Measurements from ENCODE around the gene COMMD1. TPM values are rescaled to one million over a fixed set of nuclear protein-coding genes. Genes with fewer than 3 reads are reported as not detected.

The COMMD1 gene
- total and polyA plus RNA-seq, 2 donors (not counting 3 experiments of a cell fraction or from before 2014, with no cell fraction given) = 39.5 to 57.1 TPM

DNA sequence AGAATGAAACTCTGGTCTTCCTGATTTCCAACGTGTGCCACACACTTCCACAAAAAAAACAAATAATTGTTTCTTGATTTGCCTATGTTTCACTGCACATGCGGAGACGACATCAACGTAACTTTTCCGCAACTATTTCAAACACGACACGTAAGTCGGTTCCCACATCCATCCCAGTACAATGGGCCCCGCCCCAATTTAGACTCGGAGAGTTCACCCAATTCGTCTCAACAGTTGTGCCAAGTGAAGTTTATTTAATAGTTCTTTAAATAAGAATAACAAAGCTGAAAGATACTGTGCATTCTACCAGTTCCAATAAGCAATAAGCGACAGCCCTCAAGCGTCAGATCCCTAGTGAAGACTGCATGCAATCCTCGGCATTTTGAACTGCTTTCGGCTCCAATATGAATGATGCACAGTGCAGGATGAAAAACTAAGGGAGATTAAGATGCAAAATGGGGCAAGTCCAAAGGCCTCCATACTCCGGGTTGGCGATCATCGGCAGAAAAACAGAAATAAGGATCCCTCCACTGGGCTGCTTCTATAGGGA, 17.7 kb upstream of the COMMD1 start:
- dilution Hi-C loops (cut with MboI; ENCODE audit: extremely low pct_ligation_motif_present, low sequenced_read_pairs) = no loop called here

More for the DNA sequence above, 17.7 kb upstream of the COMMD1 start:
- Histone ChIP-seq H3K4me1 (ENCODE audit: control insufficient read depth, extremely low read depth, insufficient read depth, low read length) (peaks cover 11% of the 10 kb centered on the region), H3K9me1 (replicated peaks; ENCODE audit: control insufficient read depth, extremely low read depth, insufficient read depth, low read length) (no peaks in the 10 kb centered on the region), H3K4me2 (ENCODE audit: insufficient read depth, low read length) (peak overlapping the region; percentile 94), H3K9ac (replicated peaks; ENCODE audit: extremely low read depth, insufficient read depth, low read length) (peak overlapping the region; percentile 95), H4K20me1 (replicated peaks; ENCODE audit: control insufficient read depth, extremely low read depth, insufficient read depth, low read length) (no peaks in the 10 kb centered on the region), H3K4me3 (replicated peaks in 1 of 3; ENCODE audit: insufficient read depth in 1 of 3, low read depth in 1 of 3, low read length in 3 of 3) (peak overlapping the region; percentile 91 to 98 (median 95)), H3K36me3 (ENCODE audit: control insufficient read depth in 2 of 2, extremely low read depth in 1 of 2, insufficient read depth in 2 of 2, low read length in 2 of 2) (peaks cover 6 to 7% of the 10 kb centered on the region in 2 experiments), H3K27ac (ENCODE audit: insufficient read depth, low read depth, low read length) (peak overlapping the region; percentile 74), H3K79me2 (ENCODE audit: control insufficient read depth, insufficient read depth, low read length) (peaks cover 52% of the 10 kb centered on the region), H3K27me3 (ENCODE audit: control insufficient read depth in 2 of 2, insufficient read depth in 2 of 2, low read length in 2 of 2) (no peaks in the 10 kb centered on the region), H3K9me3 (replicated peaks; ENCODE audit: control insufficient read depth, insufficient read depth, low read length) (no peaks in the 10 kb centered on the region), H2AFZ (ENCODE audit: low read depth, low read length) (peak overlapping the region; percentile 61)
- no TSS peak for BruUV-seq (replicated peaks)
- no peak for TF ChIP-seq FOS (IDR thresholded peaks at IDR 0.05; ENCODE audit: borderline replicate concordance, insufficient read depth, low read length)
- TF ChIP-seq JUN (IDR thresholded peaks at IDR 0.05; ENCODE audit: borderline replicate concordance, insufficient read depth, insufficient read length, low read depth) = no peak
- TF ChIP-seq EZH2 (IDR thresholded peaks at IDR 0.05; ENCODE audit: borderline replicate concordance, low read depth, low read length, severe bottlenecking) = no peak
- TF ChIP-seq MYC (IDR thresholded peaks at IDR 0.05; ENCODE audit: low read depth, low read length) = no peak
- TF ChIP-seq MAX (IDR thresholded peaks at IDR 0.05; ENCODE audit: insufficient read depth, insufficient read length) = no peak
- no peak for TF ChIP-seq GATA2 (IDR thresholded peaks at IDR 0.05; ENCODE audit: insufficient read depth, insufficient read length, low read depth, low read length)
- TF ChIP-seq, protein P1, sequence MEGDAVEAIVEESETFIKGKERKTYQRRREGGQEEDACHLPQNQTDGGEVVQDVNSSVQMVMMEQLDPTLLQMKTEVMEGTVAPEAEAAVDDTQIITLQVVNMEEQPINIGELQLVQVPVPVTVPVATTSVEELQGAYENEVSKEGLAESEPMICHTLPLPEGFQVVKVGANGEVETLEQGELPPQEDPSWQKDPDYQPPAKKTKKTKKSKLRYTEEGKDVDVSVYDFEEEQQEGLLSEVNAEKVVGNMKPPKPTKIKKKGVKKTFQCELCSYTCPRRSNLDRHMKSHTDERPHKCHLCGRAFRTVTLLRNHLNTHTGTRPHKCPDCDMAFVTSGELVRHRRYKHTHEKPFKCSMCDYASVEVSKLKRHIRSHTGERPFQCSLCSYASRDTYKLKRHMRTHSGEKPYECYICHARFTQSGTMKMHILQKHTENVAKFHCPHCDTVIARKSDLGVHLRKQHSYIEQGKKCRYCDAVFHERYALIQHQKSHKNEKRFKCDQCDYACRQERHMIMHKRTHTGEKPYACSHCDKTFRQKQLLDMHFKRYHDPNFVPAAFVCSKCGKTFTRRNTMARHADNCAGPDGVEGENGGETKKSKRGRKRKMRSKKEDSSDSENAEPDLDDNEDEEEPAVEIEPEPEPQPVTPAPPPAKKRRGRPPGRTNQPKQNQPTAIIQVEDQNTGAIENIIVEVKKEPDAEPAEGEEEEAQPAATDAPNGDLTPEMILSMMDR (IDR thresholded peaks at IDR 0.05; ENCODE audit: extremely low read depth in 1 of 2, insufficient read depth in 1 of 2, low read depth in 1 of 2, low read length in 2 of 2) = no peak
- no peak for TF ChIP-seq POLR2AphosphoS5 (IDR thresholded peaks at IDR 0.05; ENCODE audit: insufficient read depth, low read depth, low read length)
- TF ChIP-seq POLR2A (IDR thresholded peaks at IDR 0.05; ENCODE audit: low read depth, low read length) = no peak
- POLR2A ChIA-PET = no interaction called here
- FAIRE-seq (no peak), DNase-seq (ENCODE audit: low read depth, low spot score) (peak; percentile 52)
- intact Hi-C loops (cut with micrococcal nuclease) = loop anchor here (2.0 kb wide), 1 partner anchor 33 kb away; the partner anchor contains the start of gene FAM161A
- CTCF ChIA-PET = no interaction called here
